ENCODE measurements around the gene RNF175. TPM values are rescaled to one million over a fixed set of nuclear protein-coding genes. Genes with fewer than 3 reads are reported as not detected.
"Not testable (repeated sequence)": the region's sequence is repeated elsewhere in the genome, so short reads cannot be mapped to it uniquely, and the experiment has no call there.

Gene RNF175
- total and polyA plus RNA-seq, 3 experiments from 2014 or later = not detected

DNA sequence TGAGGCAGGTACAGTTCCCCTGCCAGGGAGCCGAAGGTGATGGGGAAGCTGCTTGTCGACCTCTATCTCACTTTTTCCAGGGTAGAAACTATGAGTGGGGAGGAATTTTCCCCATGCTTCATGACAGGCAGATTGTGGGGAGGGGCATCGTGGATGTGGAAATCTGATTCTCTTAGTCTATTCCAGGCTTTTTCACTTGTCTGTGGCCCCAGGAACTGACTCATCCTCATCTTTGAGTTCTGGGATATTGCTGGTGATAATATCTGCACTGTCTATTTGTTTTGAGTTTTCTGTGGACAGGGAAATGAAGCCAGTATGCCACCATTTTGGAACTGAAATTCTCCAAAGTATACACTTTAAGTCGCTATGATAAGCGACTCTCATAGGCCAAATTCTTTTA, 83.3 kb downstream of the RNF175 start:
- DNase-seq = no peak
- Histone ChIP-seq H3K27ac (ENCODE audit: low read depth, low read length) (no peak overlapping the region), H3K4me3 (ENCODE audit: low read length) (no peak overlapping the region), H3K4me1 (ENCODE audit: insufficient read depth, low read length) (no peaks in the 10 kb centered on the region), H3K9me3 (ENCODE audit: low read length) (peaks cover 4% of the 10 kb centered on the region), H3K36me3 (ENCODE audit: insufficient read depth, low read length) (no peaks in the 10 kb centered on the region), H3K27me3 (ENCODE audit: insufficient read depth, low read length, poor library complexity, severe bottlenecking) (no peaks in the 10 kb centered on the region)
- Mint-ChIP-seq H3K4me3 (no peak overlapping the region), H3K36me3 (peaks cover 0 to 18% (median 0%) of the 10 kb centered on the region in 3 donors), H3K9me3 (peaks cover 20 to 28% (median 23%) of the 10 kb centered on the region in 5 donors), H3K27me3 (peaks cover 20 to 50% of the 10 kb centered on the region in 2 donors), H3K27ac (no peak overlapping the region), H3K4me1 (no peaks in the 10 kb centered on the region)
- ChIA-PET CTCF (no interaction called here), POLR2A (no interaction called here)

DNA sequence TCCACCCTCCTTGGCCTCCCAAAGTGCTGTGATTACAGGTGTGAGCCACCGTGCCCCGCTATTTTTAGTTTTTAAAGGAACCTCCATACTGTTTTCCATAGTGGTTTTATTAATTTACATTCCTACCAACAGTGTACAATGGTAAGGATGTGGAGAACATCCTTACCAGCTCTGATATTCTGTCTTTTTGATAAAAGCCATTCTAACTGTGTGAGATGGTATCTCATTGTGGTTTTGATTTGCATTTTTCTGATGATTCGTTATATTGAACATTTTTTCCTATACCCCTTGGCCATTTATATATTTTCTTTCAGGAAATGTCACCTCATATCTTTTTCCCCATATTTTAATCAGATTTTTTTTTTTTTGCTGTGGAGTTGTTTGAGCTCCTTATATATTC, 90.0 kb downstream of the RNF175 start:
- Histone ChIP-seq H3K27ac (ENCODE audit: low read depth, low read length) (no peak overlapping the region), H3K9me3 (ENCODE audit: low read length) (peaks cover 2% of the 10 kb centered on the region), H3K36me3 (ENCODE audit: insufficient read depth, low read length) (no peaks in the 10 kb centered on the region), H3K4me1 (ENCODE audit: insufficient read depth, low read length) (no peaks in the 10 kb centered on the region), H3K4me3 (ENCODE audit: low read length) (no peak overlapping the region), H3K27me3 (ENCODE audit: insufficient read depth, low read length, poor library complexity, severe bottlenecking) (no peaks in the 10 kb centered on the region)
- Mint-ChIP-seq H3K4me1 (no peaks in the 10 kb centered on the region), H3K27ac (no peak overlapping the region), H3K27me3 (peaks cover 18 to 49% of the 10 kb centered on the region in 2 donors), H3K9me3 (peaks cover 4 to 10% (median 4%) of the 10 kb centered on the region in 5 donors), H3K36me3 (peaks cover 0 to 7% (median 0%) of the 10 kb centered on the region in 3 donors), H3K4me3 (no peak overlapping the region)
- POLR2A ChIA-PET = no interaction called here
- no peak for DNase-seq
- CTCF ChIA-PET = no interaction called here

DNA sequence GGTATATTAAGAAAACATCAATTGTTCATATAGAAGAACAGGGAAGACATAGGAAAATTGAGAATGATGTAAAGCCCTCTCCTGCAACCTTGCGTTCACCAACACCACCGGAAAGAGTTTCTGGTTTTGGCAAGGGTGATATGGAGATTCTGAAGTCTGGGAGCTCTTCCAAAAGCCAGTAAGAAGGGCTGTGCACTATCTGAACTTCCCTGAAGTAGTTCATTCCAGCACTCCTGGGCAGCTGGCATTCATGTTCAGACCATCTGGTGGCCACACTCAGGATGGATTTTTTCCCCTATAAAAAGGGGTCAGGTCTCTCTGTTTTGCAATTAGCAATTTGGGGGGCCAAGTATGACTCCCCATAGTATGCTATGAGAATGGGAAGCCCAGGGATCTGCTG, 91.2 kb downstream of the RNF175 start:
- Histone ChIP-seq H3K4me3 (ENCODE audit: low read length) (no peak overlapping the region), H3K4me1 (ENCODE audit: insufficient read depth, low read length) (no peaks in the 10 kb centered on the region), H3K27me3 (ENCODE audit: insufficient read depth, low read length, poor library complexity, severe bottlenecking) (no peaks in the 10 kb centered on the region), H3K9me3 (ENCODE audit: low read length) (no peaks in the 10 kb centered on the region), H3K27ac (ENCODE audit: low read depth, low read length) (no peak overlapping the region), H3K36me3 (ENCODE audit: insufficient read depth, low read length) (no peaks in the 10 kb centered on the region)
- Mint-ChIP-seq H3K27ac (no peak overlapping the region), H3K36me3 (peaks cover 0 to 5% (median 0%) of the 10 kb centered on the region in 3 donors), H3K27me3 (peaks cover 12 to 43% of the 10 kb centered on the region in 2 donors), H3K4me1 (no peaks in the 10 kb centered on the region), H3K4me3 (no peak overlapping the region), H3K9me3 (peaks cover 0 to 2% (median 0%) of the 10 kb centered on the region in 5 donors)
- CTCF ChIA-PET = no interaction called here
- no peak for DNase-seq
- POLR2A ChIA-PET = no interaction called here

DNA sequence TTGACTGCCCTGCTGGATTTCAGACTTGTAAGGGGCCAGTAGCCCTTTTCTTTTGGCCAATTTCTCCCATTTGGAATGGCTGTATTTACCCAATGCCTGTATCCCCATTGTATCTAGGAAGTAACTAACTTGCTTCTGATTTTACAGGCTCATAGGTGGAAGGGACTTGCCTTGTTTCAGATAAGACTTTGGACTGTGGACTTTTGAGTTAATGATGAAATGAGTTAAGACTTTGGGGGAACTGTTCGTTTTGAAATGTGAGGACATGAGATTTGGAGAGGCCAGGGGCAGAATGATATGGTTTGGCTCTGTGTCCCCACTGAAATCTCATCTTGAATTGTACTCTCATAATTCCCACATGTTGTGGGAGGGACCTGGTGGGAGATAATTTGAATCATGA, 93.3 kb downstream of the RNF175 start:
- H3K4me3 Mint-ChIP-seq; DNase-seq; CTCF ChIA-PET; H3K4me1 ChIP-seq (ENCODE audit: insufficient read depth, low read length); H3K4me3 ChIP-seq (ENCODE audit: low read length); H3K27me3 ChIP-seq (ENCODE audit: insufficient read depth, low read length, poor library complexity, severe bottlenecking); H3K36me3 Mint-ChIP-seq; H3K9me3 Mint-ChIP-seq; H3K27ac ChIP-seq (ENCODE audit: low read depth, low read length); POLR2A ChIA-PET; H3K36me3 ChIP-seq (ENCODE audit: insufficient read depth, low read length); H3K9me3 ChIP-seq (ENCODE audit: low read length); H3K27ac Mint-ChIP-seq; H3K4me1 Mint-ChIP-seq: not testable (repeated sequence)
- H3K27me3 Mint-ChIP-seq = peaks cover 9 to 38% of the 10 kb centered on the region in 2 donors

DNA sequence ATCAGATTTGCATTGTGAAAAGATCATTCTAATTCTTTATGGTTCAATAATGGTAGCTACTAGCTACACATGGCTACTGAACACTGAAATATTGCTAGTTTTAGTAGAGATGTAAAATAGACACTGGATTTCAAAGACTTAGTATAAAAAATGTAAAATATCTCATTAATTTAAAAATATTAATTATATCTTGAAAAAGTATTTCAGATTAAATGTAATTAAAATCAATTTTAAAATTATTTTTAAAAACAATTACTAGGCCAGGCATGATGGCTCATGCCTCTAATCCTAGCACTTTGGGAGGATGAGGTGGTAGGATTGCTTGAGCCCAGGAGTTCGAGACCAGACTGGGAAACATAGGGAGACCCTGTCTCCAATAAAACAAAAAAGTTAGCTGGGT, 96.2 kb downstream of the RNF175 start:
- H3K27ac ChIP-seq (ENCODE audit: low read depth, low read length) = no peak overlapping the region
- ChIA-PET CTCF (no interaction called here), POLR2A (no interaction called here)
- H3K9me3 Mint-ChIP-seq = peaks cover 0 to 4% (median 0%) of the 10 kb centered on the region in 5 donors
- no peaks in the 10 kb centered on the region for H3K9me3 ChIP-seq (ENCODE audit: low read length)
- H3K4me1 Mint-ChIP-seq = no peaks in the 10 kb centered on the region
- no peak overlapping the region for H3K4me3 Mint-ChIP-seq
- H3K4me3 ChIP-seq (ENCODE audit: low read length) = no peak overlapping the region
- H3K27me3 ChIP-seq (ENCODE audit: insufficient read depth, low read length, poor library complexity, severe bottlenecking) = no peaks in the 10 kb centered on the region
- H3K27me3 Mint-ChIP-seq = peaks cover 8 to 37% of the 10 kb centered on the region in 2 donors
- no peak overlapping the region for H3K27ac Mint-ChIP-seq
- no peaks in the 10 kb centered on the region for H3K36me3 ChIP-seq (ENCODE audit: insufficient read depth, low read length)
- H3K36me3 Mint-ChIP-seq = peaks cover 0 to 10% (median 0%) of the 10 kb centered on the region in 3 donors
- no peak for DNase-seq
- H3K4me1 ChIP-seq (ENCODE audit: insufficient read depth, low read length) = no peaks in the 10 kb centered on the region

DNA sequence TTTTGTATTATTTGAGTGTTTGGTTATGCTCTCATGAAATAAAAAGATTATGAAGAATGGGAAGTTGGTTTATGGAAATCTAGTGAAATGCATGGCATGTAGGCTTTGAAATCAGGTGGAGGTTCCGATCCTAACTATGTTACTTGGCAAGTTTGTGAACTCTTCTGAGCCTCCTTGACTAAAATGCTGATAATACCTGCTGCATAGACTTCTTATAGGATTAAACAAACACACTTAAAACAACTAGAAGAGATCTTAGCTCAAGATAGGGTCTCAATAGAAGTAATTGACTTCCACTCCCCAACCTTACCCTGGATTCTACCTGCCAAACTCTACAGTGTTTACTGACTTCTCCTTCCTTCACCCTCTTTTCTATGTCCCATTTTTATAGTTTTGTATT, 97.9 kb downstream of the RNF175 start:
- Histone ChIP-seq H3K9me3 (ENCODE audit: low read length) (no peaks in the 10 kb centered on the region), H3K27ac (ENCODE audit: low read depth, low read length) (no peak overlapping the region), H3K27me3 (ENCODE audit: insufficient read depth, low read length, poor library complexity, severe bottlenecking) (no peaks in the 10 kb centered on the region), H3K4me1 (ENCODE audit: insufficient read depth, low read length) (no peaks in the 10 kb centered on the region), H3K4me3 (ENCODE audit: low read length) (no peak overlapping the region), H3K36me3 (ENCODE audit: insufficient read depth, low read length) (no peaks in the 10 kb centered on the region)
- POLR2A ChIA-PET = no interaction called here
- no peak for DNase-seq
- CTCF ChIA-PET = no interaction called here
- H3K27ac Mint-ChIP-seq = no peak overlapping the region
- peaks cover 5 to 32% of the 10 kb centered on the region in 2 donors for H3K27me3 Mint-ChIP-seq
- H3K9me3 Mint-ChIP-seq = peaks cover 0 to 4% (median 0%) of the 10 kb centered on the region in 5 donors
- H3K36me3 Mint-ChIP-seq = peaks cover 0 to 10% (median 0%) of the 10 kb centered on the region in 3 donors
- H3K4me1 Mint-ChIP-seq = no peaks in the 10 kb centered on the region
- no peak overlapping the region for H3K4me3 Mint-ChIP-seq

DNA sequence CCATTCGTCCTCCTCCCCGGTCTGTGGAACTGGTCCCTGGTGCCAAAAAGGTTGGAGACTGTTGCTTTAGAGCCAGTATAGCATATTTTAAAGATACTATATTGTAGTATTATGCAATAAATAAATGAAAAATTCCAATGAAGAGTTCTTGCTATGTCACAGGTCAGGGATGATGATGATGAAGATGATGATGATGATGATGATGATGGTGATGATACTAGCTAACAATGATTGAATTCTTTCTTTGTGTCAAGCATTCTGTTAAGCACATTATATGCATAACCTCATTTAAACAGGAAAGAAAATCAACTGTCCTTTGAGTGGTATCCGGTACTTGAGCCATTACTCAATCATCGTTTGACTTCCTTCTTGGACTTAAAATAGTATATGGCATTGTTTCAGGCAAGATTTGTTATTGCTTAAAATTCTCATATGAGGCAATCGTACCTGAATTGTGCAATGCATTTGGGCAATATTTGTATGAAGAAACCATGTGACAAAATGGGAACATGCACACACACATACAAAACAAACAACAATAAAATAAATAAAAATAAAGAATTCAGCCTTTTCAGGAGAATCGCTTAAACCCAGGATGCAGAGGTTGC, 98.5 kb downstream of the RNF175 start:
- Histone ChIP-seq H3K9me3 (ENCODE audit: low read length) (no peaks in the 10 kb centered on the region), H3K27me3 (ENCODE audit: insufficient read depth, low read length, poor library complexity, severe bottlenecking) (no peaks in the 10 kb centered on the region), H3K4me3 (ENCODE audit: low read length) (no peak overlapping the region), H3K27ac (ENCODE audit: low read depth, low read length) (no peak overlapping the region), H3K36me3 (ENCODE audit: insufficient read depth, low read length) (no peaks in the 10 kb centered on the region), H3K4me1 (ENCODE audit: insufficient read depth, low read length) (no peaks in the 10 kb centered on the region)
- no peak overlapping the region for H3K4me3 Mint-ChIP-seq
- no peaks in the 10 kb centered on the region for H3K4me1 Mint-ChIP-seq
- peaks cover 0 to 10% (median 0%) of the 10 kb centered on the region in 3 donors for H3K36me3 Mint-ChIP-seq
- H3K27me3 Mint-ChIP-seq = peaks cover 4 to 31% of the 10 kb centered on the region in 2 donors
- ChIA-PET POLR2A (no interaction called here), CTCF (no interaction called here)
- H3K9me3 Mint-ChIP-seq = peaks cover 0 to 4% (median 0%) of the 10 kb centered on the region in 5 donors
- no peak for DNase-seq
- H3K27ac Mint-ChIP-seq = no peak overlapping the region
